ENCODE results near the gene SLC15A4.
"Not testable (repeated sequence)": the region's sequence is repeated elsewhere in the genome, so short reads cannot be mapped to it uniquely, and the experiment has no call there.

Gene SLC15A4

GRCh38 chr12:128823916-128824839 is at the start of gene SLC15A4:
Gene SLC15A4 (minus strand): TSS chr12:128823958. CDS start chr12:128823943, 15 bp downstream.
- in situ Hi-C loops (cut with MboI; ENCODE audit: low sequenced_read_pairs) = no loop called here

- in situ Hi-C loops (cut with MboI; ENCODE audit: low sequenced_read_pairs) = no loop called here
Measured at GRCh38 chr12:128872303-128872702, 48.5 kb upstream of the SLC15A4 start.

GRCh38 chr12:128871516-128871892 is 47.7 kb upstream of the SLC15A4 start:
- in situ Hi-C loops (cut with MboI; ENCODE audit: low sequenced_read_pairs) = no loop called here

- in situ Hi-C loops (cut with MboI; ENCODE audit: low sequenced_read_pairs) = no loop called here
Measured at GRCh38 chr12:128867466-128867865, 43.7 kb upstream of the SLC15A4 start.

GRCh38 chr12:128864516-128865186 is 40.9 kb upstream of the SLC15A4 start:
- in situ Hi-C loops (cut with MboI; ENCODE audit: low sequenced_read_pairs) = no loop called here

GRCh38 chr12:128863957-128864356 is 40.2 kb upstream of the SLC15A4 start:
- in situ Hi-C loops (cut with MboI; ENCODE audit: low sequenced_read_pairs) = no loop called here

GRCh38 chr12:128861226-128862016 is 37.7 kb upstream of the SLC15A4 start:
- in situ Hi-C loops (cut with MboI; ENCODE audit: low sequenced_read_pairs) = no loop called here

- in situ Hi-C loops (cut with MboI; ENCODE audit: low sequenced_read_pairs) = no loop called here
Measured at GRCh38 chr12:128859311-128859710, 35.6 kb upstream of the SLC15A4 start.

GRCh38 chr12:128857133-128857763 is 33.5 kb upstream of the SLC15A4 start:
- in situ Hi-C loops (cut with MboI; ENCODE audit: low sequenced_read_pairs) = no loop called here

- in situ Hi-C loops (cut with MboI; ENCODE audit: low sequenced_read_pairs) = no loop called here
Measured at GRCh38 chr12:128856791-128857078, 33.0 kb upstream of the SLC15A4 start.

- in situ Hi-C loops (cut with MboI; ENCODE audit: low sequenced_read_pairs) = no loop called here
Measured at GRCh38 chr12:128856035-128856790, 32.5 kb upstream of the SLC15A4 start.

GRCh38 chr12:128853600-128854197 is 29.9 kb upstream of the SLC15A4 start:
- in situ Hi-C loops (cut with MboI; ENCODE audit: low sequenced_read_pairs) = no loop called here

- in situ Hi-C loops (cut with MboI; ENCODE audit: low sequenced_read_pairs) = no loop called here
Measured at GRCh38 chr12:128852885-128853599, 29.3 kb upstream of the SLC15A4 start, which contains the start of gene GLT1D1. Gene GLT1D1 (plus strand): TSS chr12:128853478. CDS start chr12:128853582, 104 bp downstream.

- in situ Hi-C loops (cut with MboI; ENCODE audit: low sequenced_read_pairs) = no loop called here
Measured at GRCh38 chr12:128852026-128852698, 28.4 kb upstream of the SLC15A4 start.

- in situ Hi-C loops (cut with MboI; ENCODE audit: low sequenced_read_pairs) = not testable (repeated sequence)
Measured at GRCh38 chr12:128851429-128851828, 27.7 kb upstream of the SLC15A4 start.

- in situ Hi-C loops (cut with MboI; ENCODE audit: low sequenced_read_pairs) = no loop called here
Measured at GRCh38 chr12:128850400-128850799, 26.6 kb upstream of the SLC15A4 start.

- in situ Hi-C loops (cut with MboI; ENCODE audit: low sequenced_read_pairs) = not testable (repeated sequence)
Measured at GRCh38 chr12:128849806-128850205, 26.0 kb upstream of the SLC15A4 start.

- in situ Hi-C loops (cut with MboI; ENCODE audit: low sequenced_read_pairs) = no loop called here
Measured at GRCh38 chr12:128848371-128848770, 24.6 kb upstream of the SLC15A4 start.

GRCh38 chr12:128846671-128847070 is 22.9 kb upstream of the SLC15A4 start:
- in situ Hi-C loops (cut with MboI; ENCODE audit: low sequenced_read_pairs) = not testable (repeated sequence)
